SU-DHL-6 (cell line): ENCODE measurements around the gene MED12L.

Experiments
- H2AFZ ChIP-seq: fragments of 200-600 bp; sonication (generic); 2 replicates; pipeline ENCODE4 v1.6.1; 2014; ENCODE audit warnings: low read depth, mild to moderate bottlenecking, moderate library complexity, mixed read lengths, antibody characterized with exemption, low read length; ENCODE audit not compliant: severe bottlenecking
- H3F3A ChIP-seq: fragments of 200-600 bp; shearing (Covaris generic); 2 replicates; pipeline ENCODE4 v1.6.0; 2016; ENCODE audit warnings: antibody characterized with exemption, mild to moderate bottlenecking; ENCODE audit not compliant: insufficient read depth
- H3K27ac ChIP-seq: fragments of 200-600 bp; sonication (generic); 2 replicates; pipeline ENCODE4 v1.5.1; 2016; ENCODE audit warnings: low read depth, mild to moderate bottlenecking, low read length, moderate library complexity, mixed read lengths
- H3K27me3 ChIP-seq: fragments of 200-600 bp; sonication (generic), shearing (Covaris generic); 2 replicates; pipeline ENCODE4 v1.6.0; 2014; ENCODE audit warnings: mild to moderate bottlenecking, low read length
- H3K36me3 ChIP-seq: fragments of 200-600 bp; sonication (generic); 2 replicates; pipeline ENCODE4 v1.6.1; 2014; ENCODE audit warnings: mild to moderate bottlenecking, low read length, mixed read lengths
- H3K4me2 ChIP-seq: fragments of 300-600, 200-600 bp; shearing (Covaris generic), sonication (generic); 2 replicates; pipeline ENCODE4 v1.6.0; 2014; ENCODE audit warnings: low read length, low read depth, mild to moderate bottlenecking; ENCODE audit not compliant: poor library complexity, severe bottlenecking
- H3K4me3 ChIP-seq: fragments of 200-600 bp; sonication (generic); 2 replicates; pipeline ENCODE4 v1.5.1; 2014; ENCODE audit warnings: antibody characterized with exemption, low read length, mild to moderate bottlenecking, mixed read lengths; ENCODE audit not compliant: insufficient read depth, poor library complexity, severe bottlenecking
- H3K79me2 ChIP-seq: fragments of 200-600 bp; sonication (generic); 2 replicates; pipeline ENCODE4 v1.6.1; 2014; ENCODE audit warnings: mild to moderate bottlenecking, low read length, moderate library complexity; ENCODE audit not compliant: insufficient read depth
- H3K9ac ChIP-seq: fragments of 200-600 bp; sonication (generic); 2 replicates; pipeline ENCODE4 v1.7.0; 2014; ENCODE audit warnings: mild to moderate bottlenecking, low read length
- H3K9me2 ChIP-seq: fragments of 200-600 bp; sonication (generic); replicated peaks from 2 replicates; pipeline ENCODE4 v1.6.1; 2014; ENCODE audit warnings: low read length; ENCODE audit not compliant: insufficient read depth
- H3K9me3 ChIP-seq: fragments of 200-600 bp; sonication (generic); 2 replicates; pipeline ENCODE4 v1.6.1; 2014; ENCODE audit warnings: low read length, mixed read lengths; ENCODE audit not compliant: insufficient read depth
- H4K20me1 ChIP-seq: fragments of 200-600 bp; sonication (generic); 2 replicates; pipeline ENCODE4 v1.6.1; 2014; ENCODE audit warnings: low read depth, mild to moderate bottlenecking, antibody characterized with exemption, low read length, moderate library complexity, mixed read lengths
- CTCF ChIP-seq: fragments of 200-600 bp; sonication (generic); IDR thresholded peaks from one replicate; pipeline ENCODE4 v1.5.1; 2017; ENCODE audit warnings: antibody characterized with exemption, mild to moderate bottlenecking, low read length, moderate library complexity; ENCODE audit not compliant: insufficient read depth, poor library complexity, severe bottlenecking
- EZH2phosphoT487 ChIP-seq: fragments of 200-600 bp; sonication (generic), shearing (Covaris generic); conservative IDR thresholded peaks from 2 replicates; pipeline ENCODE4 v1.6.1; 2018; ENCODE audit warnings: mild to moderate bottlenecking, antibody characterized with exemption, low read length, moderate library complexity, mixed read lengths

MED12L gene

GRCh38 chr3:151120409-151120808, 34.9 kb downstream of the MED12L start:
- no peaks in the 10 kb centered on the region for H3K9me3 ChIP-seq
- H3K4me2 ChIP-seq = no peak overlapping the region
- H3F3A ChIP-seq = no peaks in the 10 kb centered on the region
- H3K27ac ChIP-seq = no peak overlapping the region
- no peaks in the 10 kb centered on the region for H3K79me2 ChIP-seq
- no peak overlapping the region for H3K4me3 ChIP-seq
- H3K27me3 ChIP-seq = no peaks in the 10 kb centered on the region
- no peaks in the 10 kb centered on the region for H3K9me2 ChIP-seq
- H2AFZ ChIP-seq = no peak overlapping the region
- 0 out of 2 replicates have a peak, but pooled peaks cover 4% of the 10 kb centered on the region for H3K36me3 ChIP-seq
- TF ChIP-seq EZH2phosphoT487 = no peak
- no peak for TF ChIP-seq CTCF
- H4K20me1 ChIP-seq = no peaks in the 10 kb centered on the region
- H3K9ac ChIP-seq = no peak overlapping the region

GRCh38 chr3:151121016-151121415, 35.6 kb downstream of the MED12L start:
- Histone ChIP-seq H3K9ac (no peak overlapping the region), H3F3A (no peaks in the 10 kb centered on the region), H3K9me2 (no peaks in the 10 kb centered on the region), H3K36me3 (0 out of 2 replicates have a peak, but pooled peaks cover 4% of the 10 kb centered on the region), H2AFZ (no peak overlapping the region), H3K4me3 (no peak overlapping the region), H4K20me1 (no peaks in the 10 kb centered on the region), H3K27me3 (no peaks in the 10 kb centered on the region), H3K27ac (no peak overlapping the region), H3K4me2 (no peak overlapping the region), H3K9me3 (no peaks in the 10 kb centered on the region), H3K79me2 (no peaks in the 10 kb centered on the region)
- TF ChIP-seq EZH2phosphoT487 (no peak), CTCF (no peak)

- TF ChIP-seq EZH2phosphoT487 (no peak), CTCF (no peak)
- Histone ChIP-seq H3F3A (no peaks in the 10 kb centered on the region), H4K20me1 (no peaks in the 10 kb centered on the region), H3K36me3 (peaks cover 9% of the 10 kb centered on the region; the same call in 1 of the 2 replicates), H3K79me2 (no peaks in the 10 kb centered on the region), H2AFZ (no peak overlapping the region), H3K4me2 (no peak overlapping the region), H3K27ac (no peak overlapping the region), H3K9me2 (no peaks in the 10 kb centered on the region), H3K9ac (no peak overlapping the region), H3K4me3 (no peak overlapping the region), H3K9me3 (no peaks in the 10 kb centered on the region), H3K27me3 (no peaks in the 10 kb centered on the region)
Observed at GRCh38 chr3:151123827-151124226, 38.4 kb downstream of the MED12L start.
